Neural cell (in vitro differentiated cells): ENCODE measurements around the gene CTNNA2.

ENCODE experiments used
- CTCF ChIP-seq: fragments of 450-650 bp; IDR thresholded peaks from 2 replicates; pipeline ENCODE4 v1.5.1; 2014; ENCODE audit warnings: antibody characterized with exemption, mild to moderate bottlenecking, moderate library complexity; ENCODE audit not compliant: poor library complexity, severe bottlenecking
- EP300 ChIP-seq: fragments of 450-650 bp; conservative IDR thresholded peaks from 2 replicates; pipeline ENCODE4 v1.6.1; 2014; ENCODE audit warnings: antibody characterized with exemption, mild to moderate bottlenecking, moderate library complexity; ENCODE audit not compliant: poor library complexity, severe bottlenecking
- EZH2 ChIP-seq: fragments of 200-600, 300-800 bp; shearing (Covaris generic), sonication (generic); IDR thresholded peaks from 2 replicates; pipeline ENCODE4 v1.6.1; 2014; ENCODE audit warnings: antibody characterized with exemption, low read length, borderline replicate concordance, mild to moderate bottlenecking; ENCODE audit not compliant: insufficient read depth, poor library complexity, severe bottlenecking
- POLR2AphosphoS5 ChIP-seq: IDR thresholded peaks from 2 replicates; pipeline ENCODE4 v1.6.1; 2012
- RAD21 ChIP-seq: fragments of 450-650 bp; conservative IDR thresholded peaks from 2 replicates; pipeline ENCODE4 v1.6.1; 2014; ENCODE audit warnings: antibody characterized with exemption, mild to moderate bottlenecking, moderate library complexity
- SMC3 ChIP-seq: fragments of 450-650 bp; conservative IDR thresholded peaks from 2 replicates; pipeline ENCODE4 v1.6.1; 2014; ENCODE audit warnings: antibody characterized with exemption, mild to moderate bottlenecking, moderate library complexity; ENCODE audit not compliant: poor library complexity
- TAF1 ChIP-seq: IDR thresholded peaks from 2 replicates; pipeline ENCODE4 v1.6.1; 2012; ENCODE audit warnings: low read depth
- TF ChIP-seq, protein P1 (sequence below): IDR thresholded peaks from 2 replicates; pipeline ENCODE4 v1.6.1; 2012; ENCODE audit warnings: borderline replicate concordance

GRCh38 chr2:80437959-80438358, 925.1 kb downstream of the CTNNA2 start:
- no peak for TF ChIP-seq POLR2AphosphoS5
- no peak for TF ChIP-seq CTCF
- TF ChIP-seq EP300, result no peak
- no peak for TF ChIP-seq EZH2
- no peak for TF ChIP-seq RAD21
- no peak for TF ChIP-seq TAF1
- TF ChIP-seq SMC3, result no peak
- TF ChIP-seq, protein P1, sequence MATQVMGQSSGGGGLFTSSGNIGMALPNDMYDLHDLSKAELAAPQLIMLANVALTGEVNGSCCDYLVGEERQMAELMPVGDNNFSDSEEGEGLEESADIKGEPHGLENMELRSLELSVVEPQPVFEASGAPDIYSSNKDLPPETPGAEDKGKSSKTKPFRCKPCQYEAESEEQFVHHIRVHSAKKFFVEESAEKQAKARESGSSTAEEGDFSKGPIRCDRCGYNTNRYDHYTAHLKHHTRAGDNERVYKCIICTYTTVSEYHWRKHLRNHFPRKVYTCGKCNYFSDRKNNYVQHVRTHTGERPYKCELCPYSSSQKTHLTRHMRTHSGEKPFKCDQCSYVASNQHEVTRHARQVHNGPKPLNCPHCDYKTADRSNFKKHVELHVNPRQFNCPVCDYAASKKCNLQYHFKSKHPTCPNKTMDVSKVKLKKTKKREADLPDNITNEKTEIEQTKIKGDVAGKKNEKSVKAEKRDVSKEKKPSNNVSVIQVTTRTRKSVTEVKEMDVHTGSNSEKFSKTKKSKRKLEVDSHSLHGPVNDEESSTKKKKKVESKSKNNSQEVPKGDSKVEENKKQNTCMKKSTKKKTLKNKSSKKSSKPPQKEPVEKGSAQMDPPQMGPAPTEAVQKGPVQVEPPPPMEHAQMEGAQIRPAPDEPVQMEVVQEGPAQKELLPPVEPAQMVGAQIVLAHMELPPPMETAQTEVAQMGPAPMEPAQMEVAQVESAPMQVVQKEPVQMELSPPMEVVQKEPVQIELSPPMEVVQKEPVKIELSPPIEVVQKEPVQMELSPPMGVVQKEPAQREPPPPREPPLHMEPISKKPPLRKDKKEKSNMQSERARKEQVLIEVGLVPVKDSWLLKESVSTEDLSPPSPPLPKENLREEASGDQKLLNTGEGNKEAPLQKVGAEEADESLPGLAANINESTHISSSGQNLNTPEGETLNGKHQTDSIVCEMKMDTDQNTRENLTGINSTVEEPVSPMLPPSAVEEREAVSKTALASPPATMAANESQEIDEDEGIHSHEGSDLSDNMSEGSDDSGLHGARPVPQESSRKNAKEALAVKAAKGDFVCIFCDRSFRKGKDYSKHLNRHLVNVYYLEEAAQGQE, result no peak
